PC-3 (cell line): ENCODE measurements around the gene PCDH9.

ENCODE experiments used
- EZH2 ChIP-seq: fragments of 300-600 bp; sonication (generic); IDR thresholded peaks from one replicate; pipeline ENCODE4 v1.6.1; 2017; ENCODE audit warnings: antibody characterized with exemption, mild to moderate bottlenecking, low read length; ENCODE audit not compliant: unreplicated experiment
- EZH2phosphoT487 ChIP-seq: fragments of 300-600 bp; sonication (generic); IDR thresholded peaks from 2 replicates; pipeline ENCODE4 v1.6.1; 2018; ENCODE audit warnings: mild to moderate bottlenecking, antibody characterized with exemption, low read length, borderline replicate concordance

DNA sequence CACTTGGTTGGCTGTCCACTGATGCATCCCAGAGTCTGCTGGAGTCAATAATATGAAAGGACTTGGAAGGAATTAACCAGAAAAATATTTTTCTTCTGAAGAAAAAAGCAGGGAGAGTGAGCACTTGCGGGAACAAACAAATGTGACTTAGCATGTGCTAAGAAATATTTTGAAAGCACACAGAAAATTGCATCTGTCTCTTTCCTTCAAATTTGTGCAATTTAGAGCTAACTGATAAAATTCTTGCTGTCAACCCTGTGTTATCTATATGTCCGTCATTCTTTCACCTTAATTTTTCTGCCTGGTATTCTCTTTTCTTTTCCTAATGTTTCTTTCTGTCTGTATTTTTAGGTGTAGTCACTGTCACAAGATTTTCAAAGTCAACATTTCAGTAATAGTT, 852.6 kb downstream of the PCDH9 start:
- TF ChIP-seq EZH2phosphoT487 (no peak), EZH2 (no peak)
